Rectal smooth muscle tissue (tissue), 1 donor: Measurements from ENCODE around the gene NUMB.

Experiments
- H3K27ac ChIP-seq: one replicate; pipeline ENCODE4 v1.7.0; 2013; ENCODE audit warnings: low read depth, low read length, inconsistent platforms
- H3K27me3 ChIP-seq: one replicate; pipeline ENCODE4 v1.7.0; 2013; ENCODE audit warnings: low read length; ENCODE audit not compliant: control insufficient read depth, insufficient read depth
- H3K36me3 ChIP-seq: one replicate; pipeline ENCODE4 v1.7.0; 2013; ENCODE audit warnings: low read length; ENCODE audit not compliant: control insufficient read depth, insufficient read depth
- H3K4me1 ChIP-seq: one replicate; pipeline ENCODE4 v1.7.0; 2013; ENCODE audit warnings: low read length; ENCODE audit not compliant: control insufficient read depth, insufficient read depth
- H3K4me3 ChIP-seq: one replicate; pipeline ENCODE4 v1.7.0; 2013; ENCODE audit warnings: low read length
- H3K9ac ChIP-seq: one replicate; pipeline ENCODE4 v1.7.0; 2013; ENCODE audit warnings: low read length

The NUMB gene

GRCh38 chr14:73255693-73256225 is 202.6 kb downstream of the NUMB start:
- Histone ChIP-seq H3K27ac (no peak overlapping the region), H3K27me3 (no peaks in the 10 kb centered on the region), H3K4me1 (no peaks in the 10 kb centered on the region), H3K36me3 (no peaks in the 10 kb centered on the region), H3K4me3 (no peak overlapping the region), H3K9ac (no peak overlapping the region)

- Histone ChIP-seq H3K27ac (no peak overlapping the region), H3K4me3 (no peak overlapping the region), H3K4me1 (no peaks in the 10 kb centered on the region), H3K9ac (no peak overlapping the region), H3K27me3 (no peaks in the 10 kb centered on the region), H3K36me3 (no peaks in the 10 kb centered on the region)
Observed at GRCh38 chr14:73255005-73255400, 203.3 kb downstream of the NUMB start.

- Histone ChIP-seq H3K9ac (no peak overlapping the region), H3K27ac (no peak overlapping the region), H3K27me3 (no peaks in the 10 kb centered on the region), H3K4me3 (no peak overlapping the region), H3K4me1 (no peaks in the 10 kb centered on the region), H3K36me3 (no peaks in the 10 kb centered on the region)
Observed at GRCh38 chr14:73254247-73255004, 203.9 kb downstream of the NUMB start.

- Histone ChIP-seq H3K4me3 (no peak overlapping the region), H3K4me1 (no peaks in the 10 kb centered on the region), H3K36me3 (no peaks in the 10 kb centered on the region), H3K27me3 (no peaks in the 10 kb centered on the region), H3K9ac (no peak overlapping the region), H3K27ac (no peak overlapping the region)
Observed at GRCh38 chr14:73253721-73254120, 204.6 kb downstream of the NUMB start.

- H3K4me3 ChIP-seq = no peak overlapping the region
- H3K9ac ChIP-seq = no peak overlapping the region
- H3K27ac ChIP-seq = no peak overlapping the region
- H3K4me1 ChIP-seq = no peaks in the 10 kb centered on the region
- no peaks in the 10 kb centered on the region for H3K27me3 ChIP-seq
- H3K36me3 ChIP-seq = no peaks in the 10 kb centered on the region
Observed at GRCh38 chr14:73253323-73253610, 205.1 kb downstream of the NUMB start.

GRCh38 chr14:73252491-73253322 is 205.6 kb downstream of the NUMB start:
- Histone ChIP-seq H3K4me3 (no peak overlapping the region), H3K36me3 (no peaks in the 10 kb centered on the region), H3K9ac (no peak overlapping the region), H3K4me1 (no peaks in the 10 kb centered on the region), H3K27me3 (no peaks in the 10 kb centered on the region), H3K27ac (no peak overlapping the region)

- H3K4me3 ChIP-seq = no peak overlapping the region
Observed at GRCh38 chr14:73251516-73252215, 206.7 kb downstream of the NUMB start.

GRCh38 chr14:73250781-73251500 is 207.4 kb downstream of the NUMB start:
- Histone ChIP-seq H3K36me3 (no peaks in the 10 kb centered on the region), H3K4me3 (no peak overlapping the region), H3K27ac (no peak overlapping the region), H3K9ac (no peak overlapping the region), H3K4me1 (no peaks in the 10 kb centered on the region), H3K27me3 (no peaks in the 10 kb centered on the region)

More at GRCh38 chr14:73251516-73252215, 206.7 kb downstream of the NUMB start:
- Histone ChIP-seq H3K4me1 (no peaks in the 10 kb centered on the region), H3K27me3 (no peaks in the 10 kb centered on the region), H3K36me3 (no peaks in the 10 kb centered on the region), H3K27ac (no peak overlapping the region), H3K9ac (no peak overlapping the region)

- Histone ChIP-seq H3K36me3 (no peaks in the 10 kb centered on the region), H3K9ac (no peak overlapping the region), H3K4me3 (no peak overlapping the region), H3K4me1 (no peaks in the 10 kb centered on the region), H3K27ac (no peak overlapping the region), H3K27me3 (no peaks in the 10 kb centered on the region)
Observed at GRCh38 chr14:73250317-73250713, 208.0 kb downstream of the NUMB start.

- Histone ChIP-seq H3K9ac (no peak overlapping the region), H3K36me3 (no peaks in the 10 kb centered on the region), H3K27me3 (no peaks in the 10 kb centered on the region), H3K27ac (no peak overlapping the region), H3K4me1 (no peaks in the 10 kb centered on the region), H3K4me3 (no peak overlapping the region)
Observed at GRCh38 chr14:73249564-73250316, 208.6 kb downstream of the NUMB start.

GRCh38 chr14:73249108-73249507 is 209.2 kb downstream of the NUMB start:
- H3K36me3 ChIP-seq = no peaks in the 10 kb centered on the region
- no peak overlapping the region for H3K4me3 ChIP-seq
- no peak overlapping the region for H3K27ac ChIP-seq
- H3K27me3 ChIP-seq = no peaks in the 10 kb centered on the region
- H3K4me1 ChIP-seq = no peaks in the 10 kb centered on the region
- H3K9ac ChIP-seq = no peak overlapping the region
